Measurements from ENCODE around the gene SMARCD1.

DNA sequence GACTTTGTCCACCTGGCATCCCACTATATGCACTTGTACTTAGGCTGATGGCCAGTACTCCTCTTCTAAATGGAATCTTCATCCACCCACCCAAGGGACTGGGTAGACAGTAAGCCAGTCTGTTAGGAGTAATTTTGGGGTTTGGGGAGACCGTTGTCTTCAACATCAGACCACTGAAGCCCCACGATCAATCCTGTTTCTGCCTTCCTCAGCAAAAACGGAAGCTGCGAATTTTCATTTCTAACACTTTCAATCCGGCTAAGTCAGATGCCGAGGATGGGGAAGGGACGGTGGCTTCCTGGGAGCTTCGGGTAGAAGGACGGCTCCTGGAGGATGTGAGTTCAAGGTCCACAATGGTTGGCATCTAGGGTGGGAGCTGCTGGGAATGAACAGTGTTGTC, 2.0 kb downstream of the SMARCD1 start:
- TF ChIP-seq, protein P1, sequence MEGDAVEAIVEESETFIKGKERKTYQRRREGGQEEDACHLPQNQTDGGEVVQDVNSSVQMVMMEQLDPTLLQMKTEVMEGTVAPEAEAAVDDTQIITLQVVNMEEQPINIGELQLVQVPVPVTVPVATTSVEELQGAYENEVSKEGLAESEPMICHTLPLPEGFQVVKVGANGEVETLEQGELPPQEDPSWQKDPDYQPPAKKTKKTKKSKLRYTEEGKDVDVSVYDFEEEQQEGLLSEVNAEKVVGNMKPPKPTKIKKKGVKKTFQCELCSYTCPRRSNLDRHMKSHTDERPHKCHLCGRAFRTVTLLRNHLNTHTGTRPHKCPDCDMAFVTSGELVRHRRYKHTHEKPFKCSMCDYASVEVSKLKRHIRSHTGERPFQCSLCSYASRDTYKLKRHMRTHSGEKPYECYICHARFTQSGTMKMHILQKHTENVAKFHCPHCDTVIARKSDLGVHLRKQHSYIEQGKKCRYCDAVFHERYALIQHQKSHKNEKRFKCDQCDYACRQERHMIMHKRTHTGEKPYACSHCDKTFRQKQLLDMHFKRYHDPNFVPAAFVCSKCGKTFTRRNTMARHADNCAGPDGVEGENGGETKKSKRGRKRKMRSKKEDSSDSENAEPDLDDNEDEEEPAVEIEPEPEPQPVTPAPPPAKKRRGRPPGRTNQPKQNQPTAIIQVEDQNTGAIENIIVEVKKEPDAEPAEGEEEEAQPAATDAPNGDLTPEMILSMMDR (IDR thresholded peaks at IDR 0.05; ENCODE audit: low read length): no peak
- no peak for TF ChIP-seq EZH2 (IDR thresholded peaks at IDR 0.05; ENCODE audit: borderline replicate concordance, low read length)
